PFSK-1 (cell line): ENCODE data around the gene RRM2.
A peak's percentile ranks its signal among the peaks of the same experiment; 100 is the strongest.

Experiments used
- FOXP2 ChIP-seq: optimal IDR thresholded peaks from 2 replicates; pipeline ENCODE3; 2011; ENCODE audit warnings: borderline replicate concordance, control low read depth, inconsistent platforms; ENCODE audit not compliant: insufficient read depth; ENCODE audit errors: extremely low read length, extremely low read depth
- POLR2AphosphoS5 ChIP-seq: IDR thresholded peaks from 2 replicates; pipeline ENCODE4 v1.6.1; 2012; ENCODE audit warnings: low read depth, mild to moderate bottlenecking, control low read depth, low read length, moderate library complexity
- REST ChIP-seq, 2 experiments: IDR thresholded peaks; 2 replicates each; pipeline versions ENCODE4 v1.6.1 to v1.8.0; 2011 to 2012; ENCODE audit warnings: low read depth in 2 of 2, low read length in 2 of 2, control low read depth in 1 of 2, inconsistent platforms in 1 of 2, mild to moderate bottlenecking in 1 of 2, moderate library complexity in 1 of 2; ENCODE audit not compliant: insufficient read depth in 1 of 2
- SIN3A ChIP-seq: IDR thresholded peaks from 2 replicates; pipeline ENCODE4 v1.6.1; 2012; ENCODE audit warnings: mild to moderate bottlenecking, low read length, moderate library complexity, borderline replicate concordance; ENCODE audit not compliant: insufficient read depth
- TAF1 ChIP-seq: IDR thresholded peaks from 2 replicates; pipeline ENCODE4 v1.6.1; 2012; ENCODE audit warnings: low read length, control low read depth, borderline replicate concordance; ENCODE audit not compliant: insufficient read depth

RRM2 gene

GRCh38 chr2:10079870-10080535, 42.5 kb upstream of the RRM2 start, which contains the start of gene CYS1:
CYS1 (minus strand) TSS chr2:10080411; CDS start chr2:10080223, 188 bp downstream.
- TF ChIP-seq SIN3A: no peak
- TF ChIP-seq FOXP2: peak; percentile 26

DNA sequence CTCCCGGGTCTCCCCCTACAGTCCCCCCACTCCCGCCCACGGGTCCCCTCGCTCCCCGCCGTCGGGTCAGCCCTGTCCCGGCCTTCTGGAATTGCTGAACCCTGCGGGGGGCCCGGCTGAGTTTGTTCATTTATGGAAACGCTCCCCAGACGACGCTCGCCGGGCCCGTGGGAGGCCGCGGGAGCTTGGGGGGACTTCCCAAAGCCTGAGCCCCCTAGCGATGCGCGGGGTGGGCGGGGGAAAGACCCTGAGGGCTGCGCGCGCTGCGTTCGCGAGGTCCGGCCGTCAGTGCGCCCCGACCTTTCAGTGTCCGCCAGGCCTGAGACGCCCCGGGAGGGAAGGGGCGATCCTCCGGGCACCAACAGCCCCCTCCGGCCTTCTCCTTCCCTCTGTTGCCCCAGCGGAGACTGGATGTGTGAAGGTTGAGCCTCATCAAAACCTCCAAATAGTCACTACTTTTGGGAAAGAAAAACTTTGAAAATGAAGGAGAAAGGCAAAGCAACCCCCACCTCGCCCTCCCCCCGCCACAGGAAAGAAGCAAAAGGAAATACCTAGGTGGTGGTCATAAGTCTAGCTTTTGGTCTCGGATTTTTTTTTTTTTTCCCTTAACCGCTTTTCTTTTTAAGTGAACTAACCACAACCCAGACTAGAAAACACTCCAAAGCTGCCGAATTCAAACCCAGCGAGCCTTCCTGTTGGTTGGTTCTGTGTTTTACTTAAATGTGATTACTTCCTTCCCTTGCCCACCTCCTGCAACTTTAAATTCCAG, 41.8 kb upstream of the RRM2 start:
- TF ChIP-seq REST (IDR thresholded peaks at IDR 0.05; ENCODE audit: insufficient read depth in 1 of 2, low read depth in 2 of 2, low read length in 2 of 2): no peak
- TF ChIP-seq TAF1: no peak
- no peak for TF ChIP-seq FOXP2
- TF ChIP-seq SIN3A: no peak
- no peak for TF ChIP-seq POLR2AphosphoS5

GRCh38 chr2:10083046-10083445, 39.5 kb upstream of the RRM2 start:
- TF ChIP-seq POLR2AphosphoS5 (no peak), TAF1 (no peak), FOXP2 (no peak), SIN3A (no peak)

GRCh38 chr2:10083692-10084211, 38.8 kb upstream of the RRM2 start:
- no peak for TF ChIP-seq FOXP2
- TF ChIP-seq POLR2AphosphoS5: no peak
- no peak for TF ChIP-seq SIN3A
- 0 out of 4 replicates have a peak, but pooled peaks of 1 of the 2 experiments have one; percentile 39 for TF ChIP-seq REST (IDR thresholded peaks at IDR 0.05; ENCODE audit: insufficient read depth in 1 of 2, low read depth in 2 of 2, low read length in 2 of 2)

DNA sequence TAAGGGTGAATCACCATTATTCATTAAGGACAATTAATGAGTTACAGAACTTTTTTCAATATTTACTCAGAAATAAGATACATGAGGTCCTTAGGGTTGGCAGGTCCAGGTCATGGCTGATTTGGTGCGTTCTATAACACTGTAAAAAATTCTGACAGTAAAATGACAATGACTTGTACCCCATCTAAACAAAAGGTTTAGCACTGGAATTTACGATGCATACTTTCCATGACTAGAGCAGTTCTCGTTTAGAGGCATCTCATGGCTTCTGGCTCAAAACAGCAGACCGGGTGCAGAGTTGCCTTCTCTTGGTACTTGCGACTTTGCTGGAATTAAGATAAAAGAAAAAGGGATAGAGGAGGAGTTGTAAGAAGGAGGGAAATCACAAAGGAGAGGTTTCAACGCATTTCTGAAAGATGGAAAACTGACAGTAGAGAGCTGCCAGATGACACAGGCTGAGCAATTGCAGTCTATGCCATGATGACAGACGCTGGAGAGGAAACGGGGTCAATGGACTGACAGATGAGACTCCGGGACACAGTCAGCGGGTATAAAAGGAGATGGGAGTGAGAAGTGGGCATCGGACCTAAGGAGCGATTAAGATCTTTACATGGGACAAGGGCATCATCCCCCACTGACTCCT, 38.2 kb upstream of the RRM2 start:
- TF ChIP-seq FOXP2: no peak
- no peak for TF ChIP-seq TAF1
- no peak for TF ChIP-seq SIN3A
- no peak for TF ChIP-seq POLR2AphosphoS5
- no peak for TF ChIP-seq REST (IDR thresholded peaks at IDR 0.05; ENCODE audit: insufficient read depth in 1 of 2, low read depth in 2 of 2, low read length in 2 of 2)
